HepG2 (cell line): Measurements from ENCODE around the gene SHISA5.

Experiments
- FOXA3 ChIP-seq: IDR thresholded peaks from 2 replicates; pipeline ENCODE4 v1.6.1; 2016; ENCODE audit warnings: missing genetic modification reagents, missing compliant biosample characterization
- JUNB ChIP-seq: sonication (generic); formaldehyde crosslinking; IDR thresholded peaks from 2 replicates; pipeline ENCODE4 v1.8.0; 2022; ENCODE audit warnings: missing genetic modification reagents, mild to moderate bottlenecking, borderline replicate concordance
- NFATC3 ChIP-seq: sonication (generic); formaldehyde crosslinking; IDR thresholded peaks from 2 replicates; pipeline ENCODE4 v1.5.1; 2020; ENCODE audit warnings: mild to moderate bottlenecking, missing genetic modification reagents
- NR1H2 ChIP-seq: sonication (generic); formaldehyde crosslinking; IDR thresholded peaks from 2 replicates; pipeline ENCODE4 v1.8.1; 2022; ENCODE audit warnings: low read depth, missing genetic modification reagents, borderline replicate concordance
- NRL ChIP-seq: sonication (generic); formaldehyde crosslinking; IDR thresholded peaks from 2 replicates; pipeline ENCODE4 v1.5.0; 2020; ENCODE audit warnings: missing genetic modification reagents, mild to moderate bottlenecking, moderate library complexity, borderline replicate concordance
- POLR2A ChIP-seq, 2 experiments: IDR thresholded peaks; 2 replicates each; pipeline ENCODE4 v1.6.1; 2011; ENCODE audit warnings: low read depth in 2 of 2, low read length in 2 of 2, mild to moderate bottlenecking in 1 of 2, moderate library complexity in 1 of 2; ENCODE audit not compliant: insufficient read depth in 1 of 2
- ZBTB7A ChIP-seq: sonication (generic); formaldehyde crosslinking; IDR thresholded peaks from 2 replicates; pipeline ENCODE4 v1.8.0; 2022; ENCODE audit warnings: mild to moderate bottlenecking, missing genetic modification reagents
- TF ChIP-seq, protein P1 (sequence below): sonication (generic); formaldehyde crosslinking; IDR thresholded peaks from 2 replicates; pipeline ENCODE4 v1.8.1; 2022; ENCODE audit warnings: mild to moderate bottlenecking, missing genetic modification reagents

DNA sequence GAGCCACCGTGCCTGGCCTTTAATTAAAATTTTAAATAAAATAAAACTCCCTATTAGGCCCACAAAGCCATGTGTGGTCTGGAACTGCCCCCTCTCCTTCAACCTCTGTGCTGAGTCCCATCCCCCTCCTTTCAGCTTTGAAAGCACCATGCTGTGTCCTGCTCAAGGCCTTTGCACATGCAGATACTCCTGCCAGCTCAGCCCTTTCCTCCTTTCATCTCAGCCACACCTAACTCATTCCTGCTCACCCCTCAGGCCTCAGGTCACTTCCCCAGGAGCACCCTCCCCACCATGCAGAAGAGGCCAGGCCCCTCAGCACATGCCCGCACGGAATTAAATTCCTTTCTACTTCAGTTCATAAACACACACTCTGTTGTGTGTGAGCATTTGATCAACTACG, 29.4 kb downstream of the SHISA5 start:
- TF ChIP-seq ZBTB7A (CRISPR knock-in tag) (no peak), NRL (no peak), FOXA3 (CRISPR knock-in tag) (no peak), JUNB (CRISPR knock-in tag) (no peak), NFATC3 (CRISPR knock-in tag) (no peak), POLR2A (IDR thresholded peaks at IDR 0.05; ENCODE audit: insufficient read depth in 1 of 2, low read depth in 2 of 2, low read length in 2 of 2) (no peak), NR1H2 (CRISPR knock-in tag) (no peak)
- TF ChIP-seq, protein P1, sequence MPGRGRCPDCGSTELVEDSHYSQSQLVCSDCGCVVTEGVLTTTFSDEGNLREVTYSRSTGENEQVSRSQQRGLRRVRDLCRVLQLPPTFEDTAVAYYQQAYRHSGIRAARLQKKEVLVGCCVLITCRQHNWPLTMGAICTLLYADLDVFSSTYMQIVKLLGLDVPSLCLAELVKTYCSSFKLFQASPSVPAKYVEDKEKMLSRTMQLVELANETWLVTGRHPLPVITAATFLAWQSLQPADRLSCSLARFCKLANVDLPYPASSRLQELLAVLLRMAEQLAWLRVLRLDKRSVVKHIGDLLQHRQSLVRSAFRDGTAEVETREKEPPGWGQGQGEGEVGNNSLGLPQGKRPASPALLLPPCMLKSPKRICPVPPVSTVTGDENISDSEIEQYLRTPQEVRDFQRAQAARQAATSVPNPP, result no peak
